Right lobe of liver (tissue), 6 donors: ENCODE data around the gene KMT2C. TPM values are rescaled to one million over a fixed set of nuclear protein-coding genes. Genes with fewer than 3 reads are reported as not detected.
A peak's percentile ranks its signal among the peaks of the same experiment; 100 is the strongest.
"Not testable (repeated sequence)": the region's sequence is repeated elsewhere in the genome, so short reads cannot be mapped to it uniquely, and the experiment has no call there.

Experiments used
- ATAC-seq, 4 donors: fragments of 200-7000 bp; cut with Tn5 transposase; one replicate each; pipeline ENCODE4 v1.9.1; 2020; ENCODE audit warnings: mild to moderate bottlenecking in 4 of 4, moderate library complexity in 4 of 4
- DNase-seq, 3 donors: peaks; one replicate each; pipeline ENCODE4 v3.0.0-alpha.2; 2020
- H3K27ac ChIP-seq, 3 donors: fragments of 200-600 bp; one replicate each; pipeline ENCODE4 v1.8.0; 2022
- H3K27me3 ChIP-seq, 2 donors: fragments of 200-600 bp; one replicate each; pipeline ENCODE4 v1.8.0; 2022
- H3K36me3 ChIP-seq, 4 donors: fragments of 200-600 bp; sonication (generic) in 1 of 4; one replicate each; pipeline versions ENCODE4 v1.5.1 to v1.8.0; 2017 to 2022; ENCODE audit warnings: control low read depth in 1 of 4
- H3K4me1 ChIP-seq, 4 donors: fragments of 200-600 bp; sonication (generic) in 1 of 4; one replicate each; pipeline versions ENCODE4 v1.5.1 to v1.8.0; 2017 to 2022; ENCODE audit warnings: control low read depth in 1 of 4
- H3K4me3 ChIP-seq, 3 donors: fragments of 200-600 bp; one replicate each; pipeline ENCODE4 v1.8.0; 2022
- H3K9me3 ChIP-seq, 4 donors: fragments of 200-600 bp; sonication (generic) in 1 of 4; one replicate each; pipeline versions ENCODE4 v1.5.1 to v1.8.0; 2017 to 2022; ENCODE audit warnings: control low read depth in 1 of 4
- POLR2A ChIP-seq: fragments of 450-650 bp; IDR thresholded peaks from one replicate; pipeline ENCODE4 v1.6.1; 2017; ENCODE audit warnings: antibody characterized with exemption, mild to moderate bottlenecking
- WGBS: methylation state at CpG from one replicate; pipeline ENCODE4 v1.1.6; 2018; ENCODE audit warnings: low coverage, low lambda C conversion rate; ENCODE audit not compliant: insufficient coverage; ENCODE audit errors: missing lambda C conversion rate; 5-methylcytosine and 5-hydroxymethylcytosine counted together
- intact Hi-C, 2 donors: fragments of 100-400 bp; cut with DNase I; formaldehyde crosslinking; loops; one replicate each; pipeline versions ENCODE4 v1.11.2 to v1.14.1; 2022
- total RNA-seq, 6 experiments: library from RNA; depleted of rRNA in 2 of 6; stranded (reverse); fragments of >200 nt in 2 of 6; fragmentation: NEBNext Ultra II Directional in 3 of 6; extraction: Animal tissue kit (Norgen Biotek cat#: 25700) in 3 of 6; gene quantifications; one replicate each; pipeline versions ENCODE4 v1.1.0 to v1.2.4, GENCODE V29; 2016 to 2023
- TF ChIP-seq, protein P1 (sequence below), 4 donors: fragments of 200-600 bp in 3 of 4; fragments of 450-650 bp in 1 of 4; IDR thresholded peaks; one replicate each; pipeline versions ENCODE4 v1.5.1 to v1.8.0; 2016 to 2022; ENCODE audit warnings: antibody characterized with exemption in 4 of 4, mild to moderate bottlenecking in 2 of 4
- donor health status: DM: no; HTN: yes; CAD: no.
- donor health status: DM: no; HTN: no; CAD: no.
- donor health status: DM: no; HTN: no; CAD: no.
- donor health status: DM: no; HTN: yes; CAD: no.
- donor health status: DM: no; HTN: yes; CAD: no.

The KMT2C gene
- total RNA-seq, 6 experiments from 2014 or later = 20.6 to 32.0 (median 29.9) TPM

GRCh38 chr7:152231089-152231488 lies 204.7 kb downstream of the KMT2C start:
- Histone ChIP-seq H3K4me3 (no peak overlapping the region), H3K36me3 (no peaks in the 10 kb centered on the region), H3K27ac (peak overlapping the region in 2 of 3 donors; percentile 29 to 61), H3K27me3 (no peaks in the 10 kb centered on the region), H3K9me3 (no peaks in the 10 kb centered on the region), H3K4me1 (peaks cover 0 to 28% (median 4%) of the 10 kb centered on the region in 4 donors)
- no peak for DNase-seq
- TF ChIP-seq POLR2A = no peak
- TF ChIP-seq, protein P1, sequence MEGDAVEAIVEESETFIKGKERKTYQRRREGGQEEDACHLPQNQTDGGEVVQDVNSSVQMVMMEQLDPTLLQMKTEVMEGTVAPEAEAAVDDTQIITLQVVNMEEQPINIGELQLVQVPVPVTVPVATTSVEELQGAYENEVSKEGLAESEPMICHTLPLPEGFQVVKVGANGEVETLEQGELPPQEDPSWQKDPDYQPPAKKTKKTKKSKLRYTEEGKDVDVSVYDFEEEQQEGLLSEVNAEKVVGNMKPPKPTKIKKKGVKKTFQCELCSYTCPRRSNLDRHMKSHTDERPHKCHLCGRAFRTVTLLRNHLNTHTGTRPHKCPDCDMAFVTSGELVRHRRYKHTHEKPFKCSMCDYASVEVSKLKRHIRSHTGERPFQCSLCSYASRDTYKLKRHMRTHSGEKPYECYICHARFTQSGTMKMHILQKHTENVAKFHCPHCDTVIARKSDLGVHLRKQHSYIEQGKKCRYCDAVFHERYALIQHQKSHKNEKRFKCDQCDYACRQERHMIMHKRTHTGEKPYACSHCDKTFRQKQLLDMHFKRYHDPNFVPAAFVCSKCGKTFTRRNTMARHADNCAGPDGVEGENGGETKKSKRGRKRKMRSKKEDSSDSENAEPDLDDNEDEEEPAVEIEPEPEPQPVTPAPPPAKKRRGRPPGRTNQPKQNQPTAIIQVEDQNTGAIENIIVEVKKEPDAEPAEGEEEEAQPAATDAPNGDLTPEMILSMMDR (IDR thresholded peaks at IDR 0.05) = no peak
- ATAC-seq = no peak
- intact Hi-C loops = no loop called here

GRCh38 chr7:152219556-152219955 lies 216.2 kb downstream of the KMT2C start:
- WGBS = 95% methylated on average over 5 of the region's 5 CpGs
- H3K36me3 ChIP-seq = peaks cover 0 to 39% (median 7%) of the 10 kb centered on the region in 4 donors
- H3K4me3 ChIP-seq = not testable (repeated sequence)

GRCh38 chr7:152208766-152209165 lies 227.0 kb downstream of the KMT2C start:
- ATAC-seq, H3K4me3 ChIP-seq, intact Hi-C loops, H3K4me1 ChIP-seq, H3K27me3 ChIP-seq, DNase-seq, H3K27ac ChIP-seq, H3K9me3 ChIP-seq: not testable (repeated sequence)
- peaks cover 0 to 22% (median 0%) of the 10 kb centered on the region in 4 donors for H3K36me3 ChIP-seq
- 100% methylated on average over 7 of the region's 7 CpGs for WGBS

More at GRCh38 chr7:152219556-152219955, 216.2 kb downstream of the KMT2C start:
- ATAC-seq, H3K9me3 ChIP-seq, H3K27ac ChIP-seq, H3K27me3 ChIP-seq, DNase-seq, H3K4me1 ChIP-seq, intact Hi-C loops: not testable (repeated sequence)

- H3K27me3 ChIP-seq, intact Hi-C loops, H3K9me3 ChIP-seq, ATAC-seq, DNase-seq, H3K4me3 ChIP-seq, H3K27ac ChIP-seq, H3K4me1 ChIP-seq: not testable (repeated sequence)
- H3K36me3 ChIP-seq = peaks cover 0 to 26% (median 0%) of the 10 kb centered on the region in 4 donors
Measured at GRCh38 chr7:152204417-152204816, 231.4 kb downstream of the KMT2C start.

DNA sequence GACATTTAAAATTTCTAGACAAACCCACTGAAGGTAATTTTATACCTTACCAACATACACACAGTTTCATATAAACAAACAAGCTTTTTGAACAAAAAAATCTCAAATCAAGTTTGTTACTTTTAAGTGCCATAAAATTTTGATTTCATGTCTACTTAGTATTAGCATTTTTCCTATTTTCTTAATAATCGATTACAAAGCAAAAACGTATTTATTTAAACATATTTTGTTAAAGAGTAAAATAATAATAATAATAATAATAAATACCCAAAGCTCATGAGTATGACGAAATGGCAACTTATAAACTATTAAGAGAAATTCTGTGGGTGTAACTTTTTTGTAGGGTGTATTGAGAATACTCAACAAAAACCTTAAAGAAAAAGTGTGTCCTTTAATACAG lies 232.7 kb downstream of the KMT2C start:
- Histone ChIP-seq H3K27ac (no peak overlapping the region), H3K9me3 (no peaks in the 10 kb centered on the region), H3K4me3 (no peak overlapping the region), H3K27me3 (no peaks in the 10 kb centered on the region), H3K36me3 (peaks cover 0 to 39% (median 4%) of the 10 kb centered on the region in 4 donors), H3K4me1 (no peaks in the 10 kb centered on the region)
- ATAC-seq (no peak), DNase-seq (no peak)
- TF ChIP-seq POLR2A = no peak
- TF ChIP-seq, protein P1 (IDR thresholded peaks at IDR 0.05) = no peak
- WGBS = 87% methylated on average over 3 of the region's 3 CpGs
- intact Hi-C loops = no loop called here

DNA sequence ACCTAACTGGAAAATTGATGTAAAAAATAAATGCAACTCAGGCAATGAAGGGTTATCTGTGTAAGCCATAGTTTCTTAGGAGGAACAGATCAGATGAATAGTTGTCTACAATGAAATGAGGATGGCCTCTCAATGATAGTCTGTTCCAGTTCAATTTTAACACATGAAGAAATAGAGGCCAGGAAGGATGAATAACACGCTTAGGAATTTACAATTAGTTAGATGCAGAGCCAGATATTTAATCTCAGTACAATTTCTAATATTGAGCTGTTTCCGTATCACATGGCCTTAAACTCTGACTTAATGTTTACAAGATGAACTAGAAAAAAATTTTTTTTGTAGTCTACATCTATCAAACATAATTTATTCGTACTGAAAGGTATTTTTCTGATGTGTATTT lies 233.7 kb downstream of the KMT2C start:
- Histone ChIP-seq H3K27me3 (no peaks in the 10 kb centered on the region), H3K4me1 (no peaks in the 10 kb centered on the region), H3K4me3 (no peak overlapping the region), H3K36me3 (peaks cover 0 to 40% (median 4%) of the 10 kb centered on the region in 4 donors), H3K27ac (no peak overlapping the region), H3K9me3 (no peaks in the 10 kb centered on the region)
- WGBS = 82% methylated on average over 3 of the region's 3 CpGs
- ATAC-seq (no peak), DNase-seq (no peak)
- no peak for TF ChIP-seq POLR2A
- TF ChIP-seq, protein P1 (IDR thresholded peaks at IDR 0.05) = no peak
- intact Hi-C loops = no loop called here
